ENCODE measurements around the gene C19orf18.

DNA sequence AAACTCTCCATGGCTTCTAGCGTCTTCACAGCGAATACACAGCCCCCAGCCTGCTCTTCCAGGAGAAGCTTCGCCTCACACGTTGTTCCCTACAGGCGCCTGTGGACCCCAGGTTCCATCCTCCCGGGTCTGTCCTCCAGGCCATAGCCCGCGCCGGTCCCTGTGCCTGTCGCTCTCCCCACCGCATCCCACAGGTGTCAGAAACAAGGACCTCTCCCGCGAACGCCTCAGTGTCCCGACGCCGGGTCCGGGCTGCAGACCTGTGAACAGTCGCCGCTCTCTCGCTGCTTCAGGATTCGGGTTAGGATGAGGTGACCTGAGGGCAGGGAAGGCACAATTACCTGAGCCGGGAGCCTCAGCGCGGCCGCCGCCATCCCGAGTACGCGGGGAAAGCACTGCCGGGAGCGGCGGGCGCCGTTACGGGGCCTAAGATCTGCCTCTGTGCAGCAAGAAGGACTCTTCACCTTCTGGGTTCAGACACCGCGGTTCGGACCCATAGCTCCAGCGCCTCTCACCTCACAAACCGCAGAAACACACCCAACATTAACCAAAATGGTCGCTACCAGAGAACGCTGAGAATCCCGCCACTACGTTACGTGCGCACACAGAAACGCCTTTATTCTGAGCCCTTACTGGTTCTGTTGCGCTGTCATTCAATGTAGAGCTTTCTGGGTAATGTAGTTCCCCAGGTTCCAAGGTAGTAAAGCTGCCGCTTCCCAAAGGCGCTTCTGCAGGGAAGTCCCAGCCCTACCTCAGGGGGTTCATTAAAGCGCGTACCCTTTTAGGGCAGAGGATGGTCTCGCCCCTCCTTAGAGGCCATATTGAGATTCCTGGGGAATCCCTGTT lies 39.3 kb downstream of the C19orf18 start, which contains the start of gene ZNF418:
- TF ChIP-seq CTCF (IDR thresholded peaks at IDR 0.05; ENCODE audit: poor library complexity, severe bottlenecking): peak; percentile 35
- TF ChIP-seq EZH2 (IDR thresholded peaks at IDR 0.05; ENCODE audit: borderline replicate concordance, insufficient read depth, low read length, poor library complexity, severe bottlenecking): no peak

Data from neural cell (in vitro differentiated cells).